HEK293T (cell line): ENCODE measurements around the gene ANGPTL3.

Experiments
- ARNT ChIP-seq: fragments of 450-650 bp; IDR thresholded peaks from 2 replicates; pipeline ENCODE4 v1.6.1; 2017; ENCODE audit warnings: mild to moderate bottlenecking
- CTBP1 ChIP-seq: fragments of 450-650 bp; IDR thresholded peaks from 2 replicates; pipeline ENCODE4 v1.6.1; 2016; ENCODE audit warnings: borderline replicate concordance
- ELF4 ChIP-seq: fragments of 450-650 bp; IDR thresholded peaks from 2 replicates; pipeline ENCODE4 v1.6.1; 2017; ENCODE audit warnings: antibody characterized with exemption
- FOXA1 ChIP-seq: fragments of 450-650 bp; IDR thresholded peaks from 2 replicates; pipeline ENCODE4 v1.6.1; 2016; ENCODE audit warnings: mild to moderate bottlenecking
- HDGF ChIP-seq: fragments of 450-650 bp; IDR thresholded peaks from 2 replicates; pipeline ENCODE4 v1.6.1; 2017; ENCODE audit warnings: antibody characterized with exemption, borderline replicate concordance
- L3MBTL2 ChIP-seq: fragments of 450-650 bp; conservative IDR thresholded peaks from 2 replicates; pipeline ENCODE4 v1.6.1; 2016; ENCODE audit warnings: mild to moderate bottlenecking
- NFRKB ChIP-seq: fragments of 450-650 bp; IDR thresholded peaks from 2 replicates; pipeline ENCODE4 v1.6.1; 2016; ENCODE audit warnings: mild to moderate bottlenecking, moderate library complexity
- PKNOX1 ChIP-seq: fragments of 450-650 bp; IDR thresholded peaks from 2 replicates; pipeline ENCODE4 v1.6.1; 2016
- SP1 ChIP-seq: fragments of 450-650 bp; IDR thresholded peaks from 2 replicates; pipeline ENCODE4 v1.6.1; 2017
- SUZ12 ChIP-seq: fragments of 450-650 bp; IDR thresholded peaks from 2 replicates; pipeline ENCODE4 v1.6.1; 2016; ENCODE audit warnings: mild to moderate bottlenecking
- TARDBP ChIP-seq: fragments of 450-650 bp; IDR thresholded peaks from 2 replicates; pipeline ENCODE4 v1.6.1; 2016
- ZNF384 ChIP-seq: fragments of 450-650 bp; IDR thresholded peaks from 2 replicates; pipeline ENCODE4 v1.6.1; 2016

- TF ChIP-seq ZNF384 (no peak), TARDBP (no peak), SP1 (no peak), ELF4 (no peak), HDGF (no peak), FOXA1 (no peak), ARNT (no peak), CTBP1 (no peak), NFRKB (no peak), L3MBTL2 (no peak), SUZ12 (no peak), PKNOX1 (no peak)
Observed at GRCh38 chr1:62608905-62609304, 11.6 kb downstream of the ANGPTL3 start.
